SH-SY5Y (cell line): ENCODE results near the gene PLCB4.

Experiments
- GATA2 ChIP-seq: IDR thresholded peaks from 2 replicates; pipeline ENCODE4 v1.6.1; 2011; ENCODE audit warnings: mild to moderate bottlenecking, low read depth, low read length
- GATA3 ChIP-seq: IDR thresholded peaks from 2 replicates; pipeline ENCODE4 v1.6.1; 2011; ENCODE audit warnings: low read depth, mild to moderate bottlenecking, low read length, moderate library complexity

DNA sequence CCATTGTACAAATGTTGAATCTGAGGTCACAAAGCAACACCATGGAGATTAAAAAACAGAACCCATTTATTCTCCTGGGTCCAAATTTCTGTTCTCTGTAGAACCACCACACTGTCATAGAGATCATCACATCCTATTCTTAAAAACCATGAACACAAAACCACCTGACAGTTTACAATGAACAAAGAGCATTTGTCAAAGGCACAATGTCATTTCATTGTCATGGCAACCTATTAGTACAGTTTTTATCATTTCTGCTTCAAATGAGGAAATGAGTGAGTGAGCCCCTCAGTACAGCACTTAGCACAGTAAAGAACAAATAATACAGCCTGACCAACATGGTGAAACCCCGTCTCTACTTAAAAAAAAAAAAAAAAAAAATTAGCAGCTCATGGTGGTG is 422.4 kb downstream of the PLCB4 start:
- TF ChIP-seq GATA2 (no peak), GATA3 (no peak)
